H54 (cell line): ENCODE results near the gene ARPC4.

Source experiments
- DNase-seq: peaks from one replicate; pipeline ENCODE4 v3.0.0; 2011; ENCODE audit warnings: low spot score, mixed read lengths; ENCODE audit not compliant: insufficient read length
- FAIRE-seq: peaks from 3 replicates; lab custom pipeline; 2011; peaks lifted over from hg19 to GRCh38; lab: Jason Lieb, UNC
- POLR2A ChIP-seq: IDR thresholded peaks from 2 replicates; pipeline ENCODE4 v1.6.1; 2011; ENCODE audit warnings: low read depth, mild to moderate bottlenecking, low read length

ARPC4 gene

GRCh38 chr3:9787714-9788113 lies 5.2 kb upstream of the ARPC4 start:
- DNase-seq (no peak), FAIRE-seq (no peak)
- TF ChIP-seq POLR2A, result no peak

- DNase-seq, result no peak
- no peak for TF ChIP-seq POLR2A
- no peak for FAIRE-seq
These were observed 1.8 kb upstream of the ARPC4 start for GRCh38 chr3:9791127-9791526.

- FAIRE-seq, result no peak
- no peak for TF ChIP-seq POLR2A
- DNase-seq, result no peak
These were observed 985 bp upstream of the ARPC4 start for GRCh38 chr3:9791790-9792404.

- FAIRE-seq, result no peak
- no peak for DNase-seq
- no peak for TF ChIP-seq POLR2A
These were observed 389 bp downstream of the ARPC4 start for GRCh38 chr3:9793161-9793781.

- no peak for TF ChIP-seq POLR2A
- DNase-seq, result no peak
- FAIRE-seq, result no peak
These were observed 1.5 kb downstream of the ARPC4 start for GRCh38 chr3:9794400-9794799.

GRCh38 chr3:9795207-9795606 lies 2.3 kb downstream of the ARPC4 start:
- DNase-seq, result no peak
- no peak for FAIRE-seq
- no peak for TF ChIP-seq POLR2A

GRCh38 chr3:9797196-9797945 lies 4.5 kb downstream of the ARPC4 start:
- TF ChIP-seq POLR2A, result no peak
- no peak for FAIRE-seq

GRCh38 chr3:9800529-9800928 lies 7.6 kb downstream of the ARPC4 start:
- no peak for DNase-seq
- TF ChIP-seq POLR2A, result no peak
- no peak for FAIRE-seq

More at GRCh38 chr3:9797196-9797945, 4.5 kb downstream of the ARPC4 start:
- no peak for DNase-seq

GRCh38 chr3:9803494-9803893 lies 10.6 kb downstream of the ARPC4 start:
- TF ChIP-seq POLR2A, result no peak
- FAIRE-seq, result no peak

GRCh38 chr3:9804996-9805395 lies 12.1 kb downstream of the ARPC4 start:
- no peak for DNase-seq
- no peak for TF ChIP-seq POLR2A
- no peak for FAIRE-seq

More at GRCh38 chr3:9803494-9803893, 10.6 kb downstream of the ARPC4 start:
- DNase-seq, result no peak

- FAIRE-seq, result no peak
These were observed 13.3 kb downstream of the ARPC4 start for GRCh38 chr3:9806137-9806536.

GRCh38 chr3:9806688-9807589 lies 14.1 kb downstream of the ARPC4 start:
- TF ChIP-seq POLR2A, result no peak
- FAIRE-seq (no peak), DNase-seq (no peak)

More at GRCh38 chr3:9806137-9806536, 13.3 kb downstream of the ARPC4 start:
- no peak for TF ChIP-seq POLR2A
- no peak for DNase-seq

GRCh38 chr3:9807981-9808344 lies 15.1 kb downstream of the ARPC4 start:
- no peak for FAIRE-seq
- no peak for DNase-seq
- TF ChIP-seq POLR2A, result no peak

- no peak for TF ChIP-seq POLR2A
- FAIRE-seq (peak; percentile 67), DNase-seq (peak; percentile 70)
These were observed 15.6 kb downstream of the ARPC4 start for GRCh38 chr3:9808345-9809037.
